HG02884 (cell line): Measurements from ENCODE around the gene PLA2G5.

Experiments used
- ATAC-seq: cut with Tn5 transposase; IDR thresholded peaks from one replicate; pipeline ENCODE4 v1.9.1; 2021; ENCODE audit warnings: mild to moderate bottlenecking, moderate library complexity; ENCODE audit not compliant: unreplicated experiment

The PLA2G5 gene

DNA sequence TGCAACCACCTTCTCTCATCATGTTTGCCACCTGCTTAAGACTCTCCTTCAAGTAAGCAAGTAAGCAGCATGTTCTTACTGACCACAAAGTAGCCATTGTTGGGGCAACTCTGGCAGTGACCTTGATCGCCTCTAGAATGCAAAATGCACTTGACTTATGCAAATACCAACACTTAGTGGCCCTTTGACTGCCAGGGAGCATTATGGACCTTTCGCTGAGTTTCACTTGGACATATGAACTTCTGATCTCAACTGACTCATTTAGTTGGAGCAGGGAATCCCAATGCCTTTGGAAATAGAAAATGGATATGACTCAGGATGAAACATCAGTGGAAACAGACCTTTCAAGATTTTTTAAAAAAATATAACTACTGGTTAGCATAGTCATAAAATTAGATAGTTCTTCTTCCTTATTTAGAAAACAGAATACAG lies 6.1 kb upstream of the PLA2G5 start:
- ATAC-seq, result no peak

DNA sequence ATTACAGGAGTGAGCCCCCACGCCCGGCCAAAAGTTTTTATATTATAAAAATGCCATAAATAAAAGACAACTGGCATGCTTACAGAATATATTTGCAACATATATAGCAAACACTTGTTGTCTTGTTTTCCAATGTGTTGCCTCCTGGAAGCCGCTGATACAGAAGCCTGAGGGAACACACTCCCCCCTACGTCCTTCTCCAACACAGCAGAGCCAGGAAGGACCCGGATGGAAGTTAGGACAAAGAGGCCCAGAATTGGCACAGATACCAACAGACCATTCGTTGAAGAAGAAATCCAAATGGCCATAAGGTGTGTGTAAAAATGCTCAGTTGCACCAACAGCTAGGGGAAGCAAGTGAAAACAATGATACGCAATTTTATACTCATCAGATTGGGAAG lies 1.3 kb upstream of the PLA2G5 start:
- ATAC-seq, result no peak

DNA sequence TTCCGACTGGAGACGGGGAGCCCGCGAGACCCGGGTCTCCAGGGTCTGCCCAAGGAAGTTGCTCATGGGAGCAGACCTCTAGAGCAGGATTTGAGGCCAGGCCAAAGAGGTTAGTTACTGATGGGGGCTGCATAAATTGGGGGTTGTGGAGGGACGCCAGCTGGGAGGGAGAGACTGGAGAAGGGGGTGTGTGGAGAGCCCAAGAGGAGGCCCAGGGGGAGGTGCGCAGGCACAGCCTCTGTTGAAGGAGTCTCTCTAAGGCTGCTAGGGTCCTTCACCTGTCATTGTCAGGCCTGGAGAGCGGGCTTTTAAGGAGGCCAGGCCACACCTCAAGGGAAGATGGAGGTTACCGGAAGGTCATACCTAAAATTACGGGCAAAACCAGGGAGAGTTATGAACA lies 363 bp downstream of the PLA2G5 start:
- no peak for ATAC-seq

DNA sequence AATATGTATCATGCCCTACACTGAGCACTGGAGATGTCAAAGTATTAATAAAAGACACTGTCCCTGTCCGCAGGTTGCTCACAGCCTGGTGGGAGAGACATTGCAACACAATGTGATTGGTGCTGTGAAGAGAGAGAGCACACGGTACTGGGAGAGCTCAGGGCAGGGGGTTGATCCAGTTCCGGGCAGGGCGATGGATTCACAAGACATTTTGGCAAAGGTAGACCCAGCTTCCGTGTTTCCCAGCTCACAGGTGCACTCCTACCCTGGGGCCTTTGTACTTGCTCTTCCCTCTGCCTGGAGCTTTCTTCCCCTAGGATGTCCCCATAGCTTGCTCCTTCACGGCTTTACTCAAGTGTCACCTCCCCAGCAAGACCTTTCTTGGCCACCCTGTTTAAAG lies 1.4 kb downstream of the PLA2G5 start:
- ATAC-seq, result no peak

DNA sequence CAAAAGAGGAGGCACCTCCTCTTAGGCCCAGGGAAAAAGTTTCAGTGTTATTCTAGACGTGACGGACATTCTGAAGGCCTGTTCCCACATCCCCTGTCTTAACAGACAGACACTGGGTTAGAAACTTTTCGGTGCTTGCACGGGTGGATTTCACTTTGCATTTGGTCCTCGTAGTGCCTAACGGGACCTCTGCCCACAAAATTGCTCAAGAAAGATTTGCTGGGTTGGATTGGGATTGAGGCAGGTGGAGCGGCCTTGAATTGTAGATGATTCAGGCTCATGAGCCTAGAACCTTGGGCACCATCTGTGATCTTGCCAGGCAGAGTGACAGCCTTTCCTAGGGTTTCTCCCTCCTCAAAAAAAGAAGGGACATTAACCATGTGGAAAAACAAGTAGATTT lies 2.8 kb downstream of the PLA2G5 start:
- ATAC-seq, result no peak

DNA sequence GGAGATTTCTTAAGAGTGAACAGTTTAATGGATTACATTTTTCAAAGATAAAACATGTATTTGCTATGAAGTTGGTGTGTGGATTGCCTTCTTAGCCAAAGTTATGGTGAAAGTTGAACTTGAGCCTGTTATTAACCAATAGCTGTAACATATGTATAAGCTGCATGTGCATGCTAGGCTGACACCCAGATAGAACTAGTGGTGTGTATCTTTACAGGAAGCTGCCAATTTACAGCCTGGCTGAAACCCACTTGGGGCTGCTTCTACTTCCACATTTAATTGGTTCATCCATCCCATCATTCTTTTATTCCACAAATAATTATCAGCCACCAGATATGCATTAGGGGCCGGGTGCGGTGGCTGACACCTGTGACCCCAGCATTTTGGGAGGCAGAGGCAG lies 3.3 kb downstream of the PLA2G5 start:
- no peak for ATAC-seq

DNA sequence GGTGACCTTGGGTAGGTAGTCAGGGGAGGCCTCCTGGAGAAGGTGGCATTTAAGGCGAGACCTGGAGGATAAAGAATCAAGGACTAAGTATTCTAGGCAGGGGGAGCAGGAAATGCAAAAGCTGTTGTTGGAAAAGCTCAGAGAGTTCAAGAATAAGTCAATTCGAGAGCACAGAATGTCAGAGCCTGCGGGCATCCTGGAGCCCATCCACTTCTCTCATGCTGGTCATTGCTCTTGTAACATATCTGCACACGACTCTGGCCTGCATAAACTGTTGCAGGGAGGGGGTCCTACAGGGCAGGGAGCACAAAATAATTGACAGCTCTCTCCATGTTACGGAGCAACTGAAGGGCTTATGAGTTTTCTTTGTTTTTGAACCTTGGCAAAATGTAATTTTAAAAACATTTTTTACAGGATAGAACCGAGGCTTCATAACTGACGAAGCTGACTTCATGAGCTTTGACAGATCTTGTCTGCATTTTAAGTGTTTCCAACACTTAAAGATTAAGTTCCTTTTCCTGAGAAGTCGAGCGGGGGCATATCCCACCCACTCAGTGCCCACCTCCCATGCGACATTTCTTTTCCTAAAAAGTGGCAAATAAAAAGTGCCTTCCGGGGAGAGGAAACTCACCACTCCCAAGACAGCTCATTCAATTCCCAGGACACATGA lies 4.2 kb downstream of the PLA2G5 start:
- no peak for ATAC-seq

DNA sequence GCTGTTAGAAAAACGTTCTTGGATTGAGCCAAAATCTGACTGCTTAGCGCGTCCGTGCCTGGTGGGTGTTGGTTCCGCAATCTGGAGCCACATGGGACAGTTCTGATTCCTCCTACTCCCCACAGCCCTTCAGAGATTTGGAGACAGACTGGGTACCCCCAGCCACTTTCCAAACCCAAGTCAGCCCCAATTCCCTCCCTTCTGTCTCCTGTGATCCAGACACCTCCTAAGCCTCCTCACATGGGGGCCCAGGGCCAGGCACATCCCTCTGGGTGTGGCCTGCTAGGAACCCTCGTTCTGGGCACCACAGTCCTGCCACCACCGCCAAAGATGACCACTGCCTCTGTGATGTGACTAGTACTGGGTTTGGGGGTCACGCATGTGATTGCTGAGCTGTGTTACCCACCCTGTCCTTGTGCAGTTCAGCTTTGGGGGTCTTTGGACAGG lies 4.8 kb downstream of the PLA2G5 start:
- ATAC-seq, result no peak

DNA sequence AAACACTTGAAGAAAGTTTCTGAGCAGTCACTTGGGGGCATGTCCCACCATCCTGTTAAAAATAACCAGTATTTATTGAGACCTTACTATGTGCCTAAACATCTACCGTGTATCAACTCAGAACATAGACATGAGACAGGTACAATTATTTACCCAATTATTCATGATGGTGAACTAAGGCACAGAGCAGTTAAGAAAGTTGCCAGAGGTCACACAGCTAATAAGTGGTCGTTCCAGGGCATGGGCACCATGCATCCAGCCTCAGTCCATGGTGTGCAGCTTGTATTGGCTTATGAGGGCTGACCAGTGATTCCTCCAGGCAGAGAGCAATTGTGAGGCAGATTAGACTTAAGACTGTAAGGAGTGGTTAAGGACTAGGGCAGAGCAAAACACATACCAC lies 5.4 kb downstream of the PLA2G5 start:
- no peak for ATAC-seq

DNA sequence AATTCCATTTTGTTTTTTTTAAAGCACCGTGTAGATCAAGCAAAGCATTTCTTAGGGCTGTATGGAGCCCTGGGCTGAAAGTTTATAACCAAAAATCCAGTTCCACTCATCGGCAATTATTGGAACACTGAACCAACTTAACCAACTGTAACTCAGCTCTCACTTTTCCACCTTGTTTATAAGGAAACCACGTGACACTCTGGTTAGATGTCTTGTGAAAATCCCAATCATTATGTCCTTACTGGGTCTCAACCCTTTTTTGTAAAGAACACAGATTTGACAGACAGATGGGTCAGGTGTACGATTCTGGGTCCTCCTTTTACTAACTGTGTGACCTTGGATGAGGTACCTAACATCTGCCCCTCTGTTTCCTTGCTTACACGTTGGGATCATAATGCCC lies 6.2 kb downstream of the PLA2G5 start:
- ATAC-seq, result no peak

DNA sequence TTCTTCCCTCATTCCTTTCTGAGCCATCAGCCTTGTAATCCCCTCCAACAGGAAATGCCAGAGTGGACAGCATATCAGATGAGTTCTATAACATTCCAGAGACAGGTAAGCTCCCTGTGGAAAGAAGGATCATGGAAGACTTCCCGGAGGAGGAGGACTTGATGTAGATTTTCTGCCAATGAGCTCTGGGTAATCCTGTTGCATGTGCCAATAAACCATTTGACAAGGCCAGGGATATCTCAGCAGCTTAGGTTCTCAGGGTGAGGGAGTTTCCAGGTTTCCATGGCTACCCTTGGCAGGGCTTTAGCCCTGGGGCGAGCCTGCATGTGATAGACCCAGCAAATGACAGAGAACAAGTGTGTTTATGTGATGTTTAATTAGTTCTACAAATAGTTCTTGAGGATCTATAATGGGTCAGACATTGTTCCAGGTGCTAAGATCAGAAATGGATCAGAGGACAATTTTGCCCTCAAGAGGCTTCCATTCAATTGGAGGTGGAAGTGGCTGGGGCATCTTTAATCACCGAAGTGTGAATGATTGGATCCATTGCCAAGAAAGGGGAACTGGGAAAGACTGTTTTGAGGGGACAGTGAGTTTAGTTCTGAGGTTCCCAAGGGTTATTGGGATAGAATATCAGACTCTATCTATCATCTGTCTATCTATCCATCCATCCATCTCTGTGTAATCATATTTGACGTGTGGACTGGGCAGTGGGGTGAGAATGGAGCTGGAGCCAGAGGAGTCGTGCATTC lies 6.9 kb downstream of the PLA2G5 start:
- no peak for ATAC-seq

DNA sequence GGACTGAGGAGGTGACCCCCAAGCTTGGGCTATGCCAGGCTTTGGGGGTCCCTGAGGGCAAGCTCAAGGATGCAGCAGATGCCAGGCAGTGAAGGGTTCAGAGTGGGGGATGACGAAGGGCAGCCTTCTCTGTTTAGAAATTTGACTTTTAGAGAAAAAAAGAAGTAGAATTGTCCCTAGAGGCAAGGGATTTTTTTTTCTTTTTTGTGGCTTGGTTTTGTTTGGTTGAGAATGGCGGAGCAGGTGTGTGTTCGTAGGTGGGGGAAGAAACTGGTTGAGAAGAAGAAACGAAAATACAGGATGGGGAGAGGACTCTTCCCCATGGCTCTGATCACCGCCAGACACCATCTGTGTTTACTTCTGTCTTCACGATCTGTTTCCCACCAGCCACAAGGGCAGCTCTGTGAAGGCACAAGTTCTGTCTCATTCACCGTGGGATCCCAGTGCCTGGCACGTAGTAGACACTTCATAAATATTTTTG lies 8.2 kb downstream of the PLA2G5 start:
- no peak for ATAC-seq

DNA sequence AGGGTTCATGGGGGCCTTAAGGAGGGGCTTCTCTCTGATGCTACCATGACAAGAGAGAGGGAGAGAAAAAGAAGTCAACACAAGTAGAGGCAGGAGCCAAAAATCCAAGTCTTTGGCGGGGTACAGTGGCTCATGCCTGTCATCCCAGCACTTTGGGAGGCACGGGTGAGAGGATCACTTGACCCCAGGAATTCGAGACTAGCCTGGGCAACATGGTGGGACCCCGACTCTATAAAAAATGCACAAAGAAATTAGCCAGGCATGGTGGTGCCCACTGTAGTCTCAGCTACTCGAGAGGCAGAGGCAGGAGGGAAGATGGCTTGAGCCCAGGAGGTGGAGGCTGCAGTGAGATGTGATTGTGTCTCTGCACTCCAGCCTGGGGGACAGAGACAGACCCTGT lies 8.7 kb downstream of the PLA2G5 start:
- ATAC-seq, result no peak

DNA sequence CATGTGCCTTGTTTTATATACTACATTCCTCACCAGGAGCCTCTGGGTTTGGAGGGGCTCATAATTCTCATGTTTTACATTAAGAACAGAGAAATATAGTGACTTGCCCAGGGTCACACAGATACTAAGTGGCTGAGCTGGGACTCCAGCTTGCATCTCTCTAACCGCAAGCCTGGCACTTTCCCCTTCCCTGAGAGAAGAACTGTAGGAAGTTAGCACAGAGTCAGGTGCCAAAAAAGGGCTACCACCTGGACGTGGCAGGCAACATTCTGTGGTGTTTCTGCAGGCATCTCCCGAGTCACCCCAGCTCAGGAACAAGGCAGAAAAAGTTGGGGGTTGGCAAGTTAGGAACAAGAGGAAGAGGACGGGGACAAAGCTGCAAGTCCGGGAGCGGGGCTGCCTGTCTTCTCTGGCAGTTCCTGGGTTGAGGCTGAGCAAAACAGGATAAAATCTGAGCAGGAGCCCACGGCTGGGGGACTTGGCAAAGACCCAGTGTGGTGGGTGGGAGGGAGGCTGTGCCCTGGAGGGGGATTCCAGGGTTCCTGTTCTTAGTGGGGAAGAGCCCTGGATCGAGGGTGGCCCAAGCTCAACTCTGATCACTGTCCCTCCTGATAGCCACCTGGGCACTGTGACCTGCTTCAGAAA lies 9.8 kb downstream of the PLA2G5 start:
- ATAC-seq, result no peak

DNA sequence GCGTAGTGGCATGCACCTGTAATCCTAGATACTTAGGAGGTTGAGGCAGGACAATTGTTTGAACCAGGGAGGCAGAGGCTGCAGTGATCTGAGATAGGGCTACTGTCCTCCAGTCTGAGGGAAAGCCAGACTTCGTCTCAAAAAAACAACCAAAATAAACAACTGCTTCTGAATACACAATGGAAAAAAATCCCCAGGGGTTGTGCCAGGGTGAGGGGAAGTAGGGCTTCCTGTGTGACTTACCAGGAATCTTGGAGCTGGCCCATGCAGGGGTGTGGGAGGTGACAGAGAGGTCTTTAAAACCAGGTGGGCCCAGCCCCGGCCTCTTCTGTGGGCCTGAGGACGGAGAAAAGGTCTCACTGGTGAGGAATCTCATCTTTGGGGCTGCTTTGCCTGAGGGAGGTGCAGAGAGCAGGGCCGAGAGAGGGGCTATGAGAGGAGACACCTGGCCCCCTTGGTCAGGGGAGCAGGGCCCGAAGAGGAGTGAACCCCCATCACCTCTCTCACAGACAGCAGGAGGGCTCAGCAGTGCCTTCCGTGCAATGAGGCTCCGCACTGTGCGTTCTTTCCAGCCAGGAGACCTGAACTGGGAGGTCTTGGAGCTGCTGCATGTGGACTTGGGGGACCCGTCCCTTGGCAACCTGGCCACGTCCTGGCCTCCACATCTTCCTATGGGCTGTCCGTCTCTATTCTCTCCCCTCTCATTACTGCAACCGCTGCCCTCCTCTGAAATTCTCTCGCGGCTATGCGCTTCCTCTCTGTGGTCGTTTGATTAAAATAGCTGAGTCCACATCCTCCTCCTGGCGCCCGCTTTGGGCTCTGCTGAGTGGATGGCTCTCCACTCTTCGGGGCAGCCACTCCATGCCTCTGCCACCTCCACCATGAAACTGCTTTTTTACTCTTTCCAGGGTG lies 10.7 kb downstream of the PLA2G5 start:
- no peak for ATAC-seq

DNA sequence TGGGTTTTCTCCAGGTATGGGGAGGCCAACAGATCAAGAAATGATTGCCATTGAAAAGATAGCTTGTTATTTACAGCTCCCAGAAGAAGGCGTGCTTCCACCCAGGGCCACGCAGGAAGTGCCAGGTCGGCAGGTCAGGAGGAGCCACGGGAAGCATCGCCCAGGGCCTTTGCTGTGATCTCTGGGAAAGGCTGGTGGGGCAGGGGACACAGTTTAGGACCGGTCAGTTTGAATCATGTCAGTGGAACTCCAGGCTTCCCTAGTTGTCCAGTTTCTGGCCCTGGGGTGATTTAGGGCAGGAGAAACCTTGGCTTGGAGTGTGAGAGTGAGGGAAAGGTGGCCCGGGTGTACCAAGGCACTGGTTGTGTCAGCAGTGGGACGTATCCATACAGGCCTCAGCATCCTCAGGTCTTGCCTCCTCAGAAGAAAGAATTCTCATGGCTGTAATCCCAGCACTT lies 11.4 kb downstream of the PLA2G5 start:
- no peak for ATAC-seq

DNA sequence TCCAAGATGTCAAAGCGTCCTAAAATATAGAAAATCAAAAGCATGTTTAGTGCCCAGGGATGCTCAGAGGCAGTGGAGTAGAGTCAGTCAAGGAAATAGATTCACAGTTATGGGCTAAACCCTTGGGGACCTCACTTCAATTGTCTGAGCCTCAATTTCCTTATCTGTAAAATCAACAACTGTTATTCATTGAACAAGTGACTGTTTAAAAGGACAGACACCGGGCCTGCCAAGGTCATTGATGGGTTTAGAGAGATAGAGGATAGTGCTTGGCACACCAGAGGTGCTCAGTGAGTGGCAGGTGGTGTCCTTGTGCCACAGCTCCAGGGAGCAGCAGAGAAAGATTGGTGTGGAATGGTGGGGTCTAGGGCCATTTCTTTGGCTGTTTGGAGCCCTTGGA lies 12.8 kb downstream of the PLA2G5 start:
- ATAC-seq, result no peak

DNA sequence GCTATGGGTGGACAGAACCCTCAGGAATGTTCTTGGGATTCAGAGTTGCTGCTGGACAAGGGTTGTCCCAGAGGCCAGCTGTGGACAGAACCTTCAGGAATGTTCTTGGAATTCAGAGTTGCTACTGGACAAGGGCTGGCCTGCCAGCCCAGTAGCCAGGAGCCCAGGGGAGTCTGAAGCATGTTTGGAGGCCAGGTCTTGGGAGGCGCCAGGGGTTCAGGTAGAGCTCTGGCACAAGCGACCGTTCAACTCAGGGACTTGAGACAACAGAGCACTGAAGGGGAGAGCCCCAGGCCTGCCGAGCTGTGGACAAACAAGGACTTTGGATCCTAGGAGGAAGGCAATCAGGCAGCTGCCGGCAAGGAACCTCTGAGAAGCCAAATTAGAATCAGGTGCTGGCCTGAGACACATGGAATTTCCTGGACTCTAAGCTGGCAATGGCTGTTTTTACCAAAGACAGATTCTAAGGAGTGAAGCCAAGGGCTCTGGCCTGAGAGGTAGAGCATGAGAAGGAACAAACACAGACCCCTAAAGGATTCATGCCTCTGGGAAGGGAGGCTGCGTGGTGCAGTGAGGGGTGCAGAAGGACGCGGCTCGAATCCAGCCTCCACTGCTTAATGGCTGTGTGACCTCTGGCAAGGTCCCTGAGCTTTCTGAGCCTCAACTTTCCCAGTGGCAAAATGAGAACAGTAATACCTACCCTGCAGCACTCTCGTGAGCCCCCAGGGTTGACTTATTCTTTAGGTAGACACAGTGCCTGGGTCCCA lies 13.4 kb downstream of the PLA2G5 start:
- no peak for ATAC-seq

DNA sequence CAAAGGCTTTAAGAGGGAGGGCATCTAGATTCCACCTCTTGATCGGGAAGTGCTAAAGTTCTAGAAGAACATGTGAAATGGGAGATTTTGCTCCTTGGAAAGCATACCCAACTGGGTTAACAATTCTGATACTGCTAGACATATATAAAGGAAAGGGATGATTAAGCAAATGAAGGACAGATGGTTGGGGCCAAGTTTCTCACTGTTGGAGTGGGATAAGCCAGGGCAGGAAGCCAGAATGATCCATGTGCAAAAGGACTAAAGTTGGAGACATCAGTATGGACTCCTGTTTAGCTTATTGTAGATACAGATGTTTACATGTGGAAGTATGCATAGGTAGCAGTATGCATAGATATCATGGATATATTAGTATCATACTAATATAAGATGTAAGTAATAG lies 16.8 kb downstream of the PLA2G5 start:
- ATAC-seq, result no peak

DNA sequence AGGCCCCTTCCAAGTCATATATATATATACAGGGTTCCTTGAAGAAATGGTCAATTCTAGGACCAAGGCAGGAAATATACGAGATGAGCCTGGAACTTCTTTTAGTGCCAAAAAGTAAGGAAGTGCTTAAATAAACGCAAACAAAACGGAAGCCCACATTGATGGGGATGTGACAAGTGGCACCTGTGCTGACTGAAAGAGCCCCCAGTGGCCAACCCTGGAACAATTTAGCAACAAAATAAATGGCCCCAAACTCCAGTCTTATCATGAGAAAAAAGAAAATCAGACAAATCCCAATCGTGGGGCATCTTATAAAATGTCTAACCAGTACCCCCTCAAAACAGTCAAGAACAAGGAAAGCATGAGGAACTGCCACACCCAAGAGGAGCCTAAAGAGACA lies 17.7 kb downstream of the PLA2G5 start:
- no peak for ATAC-seq
